Measurements from ENCODE around the gene ERC2. TPM values are rescaled to one million over a fixed set of nuclear protein-coding genes. Genes with fewer than 3 reads are reported as not detected.

The ERC2 gene
- total and polyA plus RNA-seq, 2 of the 8 experiments (the other 6 are each of a cell fraction or from before 2014, with no cell fraction given): 16.4 to 22.8 TPM

DNA sequence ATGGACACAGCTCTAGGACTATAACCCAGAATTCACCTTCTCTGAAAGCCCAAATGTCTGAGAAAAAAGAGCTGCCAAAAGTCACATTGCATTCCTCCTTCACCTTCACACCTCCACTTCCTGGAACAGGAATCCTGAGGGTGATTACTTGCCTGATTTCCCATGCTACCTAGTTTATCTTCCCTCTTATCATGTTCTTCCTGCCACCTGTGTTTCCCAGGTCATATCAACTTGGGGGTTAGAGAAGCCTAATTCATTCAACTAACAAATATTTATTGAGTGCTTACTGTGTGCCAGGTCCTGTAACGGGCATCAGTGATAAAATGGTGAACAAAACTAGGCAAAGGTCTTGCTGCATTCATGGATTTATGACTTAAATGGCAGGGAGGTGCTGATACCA is 701.5 kb downstream of the ERC2 start:
- Histone ChIP-seq H3K36me3 (ENCODE audit: control insufficient read depth in 2 of 4, insufficient read depth in 4 of 4, low read length in 3 of 4) (no peaks in the 10 kb centered on the region), H3K56ac (replicated peaks; ENCODE audit: insufficient read length, low read depth, low read length) (no peak overlapping the region), H4K91ac (replicated peaks; ENCODE audit: insufficient read length, low read length) (no peak overlapping the region), H3K23me2 (ENCODE audit: low read depth, low read length) (no peaks in the 10 kb centered on the region), H4K20me1 (replicated peaks in 1 of 2; ENCODE audit: control insufficient read depth in 1 of 2, insufficient read depth in 2 of 2, low read length in 2 of 2) (no peaks in the 10 kb centered on the region), H3K4me1 (replicated peaks in 1 of 4; ENCODE audit: control insufficient read depth in 3 of 4, insufficient read depth in 4 of 4, low read length in 3 of 4) (no peaks in the 10 kb centered on the region), H2BK12ac (ENCODE audit: low read depth, low read length) (no peak overlapping the region), H3K23ac (ENCODE audit: insufficient read length) (no peak overlapping the region), H3K4ac (replicated peaks; ENCODE audit: insufficient read length, low read depth, low read length) (no peak overlapping the region), H4K8ac (ENCODE audit: extremely low read depth, insufficient read depth, low read length) (no peak overlapping the region), H2AFZ (ENCODE audit: low read length) (no peak overlapping the region), H3K27ac (ENCODE audit: low read depth, low read length) (no peak overlapping the region), H3K27me3 (replicated peaks in 1 of 4; ENCODE audit: control insufficient read depth in 3 of 4, extremely low read depth in 1 of 4, insufficient read depth in 3 of 4, low read length in 3 of 4) (no peaks in the 10 kb centered on the region), H2AK5ac (ENCODE audit: low read depth, low read length) (no peak overlapping the region), H3K9me3 (ENCODE audit: insufficient read depth in 2 of 2, low read depth in 1 of 2, low read length in 1 of 2) (no peaks in the 10 kb centered on the region), H3K4me2 (ENCODE audit: insufficient read depth in 1 of 2, low read depth in 2 of 2, low read length in 2 of 2) (no peak overlapping the region), H3K79me1 (ENCODE audit: low read depth, low read length) (no peaks in the 10 kb centered on the region), H2BK120ac (replicated peaks; ENCODE audit: low read depth, low read length) (no peak overlapping the region), H2BK15ac (ENCODE audit: low read length) (no peak overlapping the region), H3K79me2 (ENCODE audit: control insufficient read depth in 1 of 2, insufficient read depth in 2 of 2, low read length in 2 of 2) (no peaks in the 10 kb centered on the region), H3K14ac (ENCODE audit: insufficient read length) (no peak overlapping the region), H4K5ac (ENCODE audit: insufficient read length, low read depth, low read length) (no peak overlapping the region), H3K18ac (ENCODE audit: extremely low read depth, low read length) (no peak overlapping the region), H3K4me3 (ENCODE audit: extremely low read depth in 1 of 4, insufficient read depth in 2 of 4, low read depth in 3 of 4, low read length in 4 of 4) (no peak overlapping the region), H3K9ac (replicated peaks in 1 of 4; ENCODE audit: extremely low read depth in 1 of 4, low read depth in 3 of 4, low read length in 3 of 4) (no peak overlapping the region), H2BK20ac (ENCODE audit: low read length) (no peak overlapping the region), H2BK5ac (ENCODE audit: low read depth, low read length) (no peak overlapping the region)
- ChIA-PET POLR2A (ENCODE audit: partially characterized antibody) (no interaction called here), CTCF (ENCODE audit: partially characterized antibody) (interaction anchor here (0.6 to 1.3 kb wide), 8 partner anchors 11 to 131 kb away, joined by 3 to 4 read pairs (median 3); no protein-coding TSS in a partner anchor)
- DNase-seq (ENCODE audit: low read depth in 1 of 2, low spot score in 2 of 2): no peak
- FAIRE-seq: no peak
- 88% methylated on average over 1 of the region's 1 CpG; no CpG with 5 or more reads in 1 of the 2 experiments for WGBS, 2 experiments (ENCODE audit: extremely low coverage in 1 of 2, insufficient coverage in 1 of 2, insufficient read length in 1 of 2, insufficient replicate concordance in 2 of 2, low coverage in 1 of 2, low lambda C conversion rate in 2 of 2, missing lambda C conversion rate in 1 of 2)
- TF ChIP-seq TAF7 (optimal IDR thresholded peaks at IDR 0.05; ENCODE audit: borderline replicate concordance, low read depth, low read length): no peak

Data from H1 (cell line).